Esophagus squamous epithelium (tissue), 5 donors: ENCODE measurements around the gene SLCO1C1. TPM values are rescaled to one million over a fixed set of nuclear protein-coding genes. Genes with fewer than 3 reads are reported as not detected.

Source experiments
- DNase-seq: peaks from one replicate; lab custom pipeline; 2025; lab: John Stamatoyannopoulos, UW
- H3K27ac ChIP-seq, 4 donors: fragments of 200-600 bp; sonication (generic); one replicate each; pipeline ENCODE4 v1.5.1; 2016 to 2019; ENCODE audit warnings: mild to moderate bottlenecking in 1 of 4
- H3K27me3 ChIP-seq, 4 donors: fragments of 200-600 bp; sonication (generic); 1 replicate in 3 of 4; 2 replicates in 1 of 4; pipeline versions ENCODE4 v1.5.1 to v1.6.0; 2017 to 2021; ENCODE audit warnings: antibody characterized with exemption in 1 of 4
- H3K36me3 ChIP-seq, 3 donors: fragments of 200-600 bp; sonication (generic); one replicate each; pipeline ENCODE4 v1.5.1; 2016 to 2019
- H3K4me1 ChIP-seq, 3 donors: fragments of 200-600 bp; sonication (generic); one replicate each; pipeline ENCODE4 v1.5.1; 2017 to 2019
- H3K4me3 ChIP-seq, 4 donors: fragments of 200-600 bp; sonication (generic); 1 replicate in 3 of 4; 2 replicates in 1 of 4; pipeline ENCODE4 v1.5.1; 2016 to 2019; ENCODE audit warnings: mild to moderate bottlenecking in 2 of 4, moderate library complexity in 1 of 4
- H3K9me3 ChIP-seq, 3 donors: fragments of 200-600 bp; sonication (generic); one replicate each; pipeline ENCODE4 v1.5.1; 2016 to 2019
- CTCF ChIP-seq, 6 experiments: fragments of 450-650 bp in 4 of 6; fragments of 200-600 bp in 2 of 6; sonication (generic) in 2 of 6; IDR thresholded peaks; one replicate each; pipeline ENCODE4 v1.5.1; 2016 to 2019; ENCODE audit warnings: antibody characterized with exemption in 6 of 6, mild to moderate bottlenecking in 4 of 6, moderate library complexity in 4 of 6
- POLR2A ChIP-seq, 4 donors: fragments of 450-650 bp; IDR thresholded peaks; one replicate each; pipeline ENCODE4 v1.6.1; 2017; ENCODE audit warnings: antibody characterized with exemption in 4 of 4, mild to moderate bottlenecking in 4 of 4, moderate library complexity in 3 of 4
- WGBS, 2 donors: methylation state at CpG; one replicate each; pipeline ENCODE4 v1.1.5; 2018; 5-methylcytosine and 5-hydroxymethylcytosine counted together
- intact Hi-C: fragments of 100-400 bp; cut with DNase I; formaldehyde crosslinking; loops from one replicate; pipeline ENCODE4 v1.15.0; 2022
- total RNA-seq, 4 donors: library from RNA; depleted of rRNA; stranded (reverse); fragments of >200 nt; gene quantifications; one replicate each; pipeline ENCODE4 v1.1.0, GENCODE V29; 2016
- donor health status: DM: yes; HTN: yes; CAD: no.

The SLCO1C1 gene
- under 1 TPM in 1 of 4 donors, not detected in 3; 0.38 TPM for total RNA-seq

- no peaks in the 10 kb centered on the region for H3K27me3 ChIP-seq
- TF ChIP-seq CTCF (IDR thresholded peaks at IDR 0.05): no peak
- no peak for TF ChIP-seq POLR2A (IDR thresholded peaks at IDR 0.05)
- H3K27ac ChIP-seq: peak within 1 kb of the TSS in 1 of 4 donors; percentile 30
- no peaks in the 10 kb centered on the region for H3K4me1 ChIP-seq
- H3K4me3 ChIP-seq: peak within 1 kb of the TSS in 1 of 4 donors; percentile 7
- no peaks in the 10 kb centered on the region for H3K9me3 ChIP-seq
- intact Hi-C loops: no loop called here
- 42 to 44% methylated on average over 6 of the region's 6 CpGs for WGBS, 2 donors
- no peaks in the 10 kb centered on the region for H3K36me3 ChIP-seq
- no peak for DNase-seq
Observed at GRCh38 chr12:20695232-20695631, at the start of gene SLCO1C1. Gene SLCO1C1 (plus strand): TSS chr12:20695332. CDS start chr12:20699577, 4,245 bp downstream.

- no peak overlapping the region for H3K27ac ChIP-seq
- H3K36me3 ChIP-seq: no peaks in the 10 kb centered on the region
- H3K4me1 ChIP-seq: no peaks in the 10 kb centered on the region
- no peaks in the 10 kb centered on the region for H3K9me3 ChIP-seq
- DNase-seq: no peak
- 23 to 57% methylated on average over 3 of the region's 3 CpGs for WGBS, 2 donors
- intact Hi-C loops: no loop called here
- TF ChIP-seq POLR2A (IDR thresholded peaks at IDR 0.05) (no peak), CTCF (IDR thresholded peaks at IDR 0.05) (peak in 3 of 6 experiments; percentile 28 to 41 (median 39))
- H3K27me3 ChIP-seq: no peaks in the 10 kb centered on the region
- no peak overlapping the region for H3K4me3 ChIP-seq
Observed at GRCh38 chr12:20646239-20646827, 48.8 kb upstream of the SLCO1C1 start.

- H3K4me1 ChIP-seq: no peaks in the 10 kb centered on the region
- H3K27me3 ChIP-seq: no peaks in the 10 kb centered on the region
- no peak overlapping the region for H3K27ac ChIP-seq
- TF ChIP-seq POLR2A (IDR thresholded peaks at IDR 0.05): no peak
- no peak for TF ChIP-seq CTCF (IDR thresholded peaks at IDR 0.05)
- no peak overlapping the region for H3K4me3 ChIP-seq
- peaks cover 0 to 8% (median 0%) of the 10 kb centered on the region in 3 donors for H3K36me3 ChIP-seq
- 93 to 97% methylated on average over 2 of the region's 2 CpGs for WGBS, 2 donors
- intact Hi-C loops: no loop called here
- H3K9me3 ChIP-seq: no peaks in the 10 kb centered on the region
- DNase-seq: no peak
Observed at GRCh38 chr12:20653871-20654270, 41.3 kb upstream of the SLCO1C1 start.

- WGBS, 2 donors: 0 to 22% methylated on average over 1 of the region's 1 CpG
- H3K27me3 ChIP-seq: no peaks in the 10 kb centered on the region
- DNase-seq: no peak
- no peaks in the 10 kb centered on the region for H3K4me1 ChIP-seq
- no peak overlapping the region for H3K4me3 ChIP-seq
- peaks cover 0 to 18% (median 13%) of the 10 kb centered on the region in 3 donors for H3K9me3 ChIP-seq
- intact Hi-C loops: no loop called here
- TF ChIP-seq POLR2A (IDR thresholded peaks at IDR 0.05): no peak
- TF ChIP-seq CTCF (IDR thresholded peaks at IDR 0.05): no peak
- peaks cover 0 to 8% (median 0%) of the 10 kb centered on the region in 3 donors for H3K36me3 ChIP-seq
- no peak overlapping the region for H3K27ac ChIP-seq
Observed at GRCh38 chr12:20656600-20656999, 38.5 kb upstream of the SLCO1C1 start.

- Histone ChIP-seq H3K27ac (no peak overlapping the region), H3K4me3 (no peak overlapping the region), H3K27me3 (no peaks in the 10 kb centered on the region), H3K4me1 (no peaks in the 10 kb centered on the region), H3K9me3 (peaks cover 0 to 24% (median 13%) of the 10 kb centered on the region in 3 donors), H3K36me3 (peaks cover 0 to 8% (median 0%) of the 10 kb centered on the region in 3 donors)
- 68 to 84% methylated on average over 2 of the region's 2 CpGs for WGBS, 2 donors
- intact Hi-C loops: no loop called here
- TF ChIP-seq POLR2A (IDR thresholded peaks at IDR 0.05) (no peak), CTCF (IDR thresholded peaks at IDR 0.05) (no peak)
- DNase-seq: no peak
Observed at GRCh38 chr12:20657496-20657895, 37.6 kb upstream of the SLCO1C1 start.
